Measurements from ENCODE around the gene PHF19.

PHF19 gene

GRCh38 chr9:120891884-120892747, 15.1 kb upstream of the PHF19 start:
- DNase-seq (ENCODE audit: low read depth) = no peak

GRCh38 chr9:120891245-120891883, 14.4 kb upstream of the PHF19 start:
- DNase-seq (ENCODE audit: low read depth) = no peak

GRCh38 chr9:120890320-120891244, 13.6 kb upstream of the PHF19 start:
- DNase-seq (ENCODE audit: low read depth) = no peak

GRCh38 chr9:120889606-120890271, 12.8 kb upstream of the PHF19 start:
- no peak for DNase-seq (ENCODE audit: low read depth)

- DNase-seq (ENCODE audit: low read depth) = no peak
Measured at GRCh38 chr9:120888626-120889025, 11.6 kb upstream of the PHF19 start.

- no peak for DNase-seq (ENCODE audit: low read depth)
Measured at GRCh38 chr9:120886490-120886967, 9.5 kb upstream of the PHF19 start.

- no peak for DNase-seq (ENCODE audit: low read depth)
Measured at GRCh38 chr9:120885958-120886357, 9.0 kb upstream of the PHF19 start.

GRCh38 chr9:120885457-120885856, 8.5 kb upstream of the PHF19 start:
- DNase-seq (ENCODE audit: low read depth) = no peak

- no peak for DNase-seq (ENCODE audit: low read depth)
Measured at GRCh38 chr9:120883608-120883996, 6.6 kb upstream of the PHF19 start.

GRCh38 chr9:120882935-120883607, 6.1 kb upstream of the PHF19 start:
- no peak for DNase-seq (ENCODE audit: low read depth)

GRCh38 chr9:120879446-120879845, 2.5 kb upstream of the PHF19 start:
- no peak for DNase-seq (ENCODE audit: low read depth)

- DNase-seq (ENCODE audit: low read depth) = no peak
Measured at GRCh38 chr9:120878188-120879130, 1.5 kb upstream of the PHF19 start.

- DNase-seq (ENCODE audit: low read depth) = peak; percentile 52
Measured at GRCh38 chr9:120877276-120878034, 467 bp upstream of the PHF19 start.

- peak; percentile 76 for DNase-seq (ENCODE audit: low read depth)
Measured at GRCh38 chr9:120875954-120876841, 790 bp downstream of the PHF19 start.

GRCh38 chr9:120875643-120875953, 1.4 kb downstream of the PHF19 start:
- DNase-seq (ENCODE audit: low read depth) = no peak

GRCh38 chr9:120875195-120875565, 1.8 kb downstream of the PHF19 start:
- no peak for DNase-seq (ENCODE audit: low read depth)

- DNase-seq (ENCODE audit: low read depth) = no peak
Measured at GRCh38 chr9:120874226-120875194, 2.5 kb downstream of the PHF19 start.
